RPMI7951 (cell line): ENCODE measurements around the gene STRA8. TPM values are rescaled to one million over a fixed set of nuclear protein-coding genes. Genes with fewer than 3 reads are reported as not detected.
A peak's percentile ranks its signal among the peaks of the same experiment; 100 is the strongest.

ENCODE experiments used
- DNase-seq: peaks from one replicate; pipeline ENCODE4 v3.0.0-alpha.2; 2012; ENCODE audit warnings: low read depth
- total RNA-seq: library from RNA; depleted of rRNA; stranded (reverse); fragments of >200 nt; shearing (Covaris generic); gene quantifications from 2 replicates; pipeline ENCODE4 v1.2.3, GENCODE V29; 2014

The STRA8 gene
- total RNA-seq, 1 experiment from 2014 or later, result not detected

GRCh38 chr7:135269921-135270320, 36.3 kb downstream of the STRA8 start:
- no peak for DNase-seq

- no peak for DNase-seq
Measured at GRCh38 chr7:135270577-135271254, 37.1 kb downstream of the STRA8 start.

GRCh38 chr7:135271255-135271615, 37.6 kb downstream of the STRA8 start:
- DNase-seq, result no peak

GRCh38 chr7:135272303-135272702, 38.7 kb downstream of the STRA8 start:
- no peak for DNase-seq

- DNase-seq, result no peak
Measured at GRCh38 chr7:135273581-135273980, 39.9 kb downstream of the STRA8 start.

GRCh38 chr7:135274495-135275268, 41.0 kb downstream of the STRA8 start:
- DNase-seq, result peak; percentile 66

GRCh38 chr7:135275971-135276580, 42.4 kb downstream of the STRA8 start:
- DNase-seq, result no peak

- DNase-seq, result no peak
Measured at GRCh38 chr7:135277161-135277560, 43.5 kb downstream of the STRA8 start.

GRCh38 chr7:135281363-135281949, 47.8 kb downstream of the STRA8 start:
- peak; percentile 78 for DNase-seq

GRCh38 chr7:135282561-135283254, 49.1 kb downstream of the STRA8 start:
- no peak for DNase-seq

GRCh38 chr7:135283959-135284638, 50.5 kb downstream of the STRA8 start:
- DNase-seq, result no peak

- DNase-seq, result no peak
Measured at GRCh38 chr7:135285547-135286233, 52.1 kb downstream of the STRA8 start.

- DNase-seq, result no peak
Measured at GRCh38 chr7:135286876-135287275, 53.2 kb downstream of the STRA8 start.

- DNase-seq, result no peak
Measured at GRCh38 chr7:135290594-135290993, 57.0 kb downstream of the STRA8 start.

- peak; percentile 10 for DNase-seq
Measured at GRCh38 chr7:135291809-135292253, 58.2 kb downstream of the STRA8 start.

- DNase-seq, result no peak
Measured at GRCh38 chr7:135299235-135299634, 65.6 kb downstream of the STRA8 start.

- peak; percentile 36 for DNase-seq
Measured at GRCh38 chr7:135300913-135301765, 67.5 kb downstream of the STRA8 start.
